SU-DHL-6 (cell line): ENCODE measurements around the gene RNF40.

ENCODE experiments used
- EZH2phosphoT487 ChIP-seq: fragments of 200-600 bp; sonication (generic), shearing (Covaris generic); conservative IDR thresholded peaks from 2 replicates; pipeline ENCODE4 v1.6.1; 2018; ENCODE audit warnings: mild to moderate bottlenecking, antibody characterized with exemption, low read length, moderate library complexity, mixed read lengths
- TF ChIP-seq, protein P1 (sequence below): fragments of 200-600 bp; sonication (generic); IDR thresholded peaks from one replicate; pipeline ENCODE4 v1.5.1; 2017; ENCODE audit warnings: antibody characterized with exemption, mild to moderate bottlenecking, low read length, moderate library complexity; ENCODE audit not compliant: insufficient read depth, poor library complexity, severe bottlenecking

DNA sequence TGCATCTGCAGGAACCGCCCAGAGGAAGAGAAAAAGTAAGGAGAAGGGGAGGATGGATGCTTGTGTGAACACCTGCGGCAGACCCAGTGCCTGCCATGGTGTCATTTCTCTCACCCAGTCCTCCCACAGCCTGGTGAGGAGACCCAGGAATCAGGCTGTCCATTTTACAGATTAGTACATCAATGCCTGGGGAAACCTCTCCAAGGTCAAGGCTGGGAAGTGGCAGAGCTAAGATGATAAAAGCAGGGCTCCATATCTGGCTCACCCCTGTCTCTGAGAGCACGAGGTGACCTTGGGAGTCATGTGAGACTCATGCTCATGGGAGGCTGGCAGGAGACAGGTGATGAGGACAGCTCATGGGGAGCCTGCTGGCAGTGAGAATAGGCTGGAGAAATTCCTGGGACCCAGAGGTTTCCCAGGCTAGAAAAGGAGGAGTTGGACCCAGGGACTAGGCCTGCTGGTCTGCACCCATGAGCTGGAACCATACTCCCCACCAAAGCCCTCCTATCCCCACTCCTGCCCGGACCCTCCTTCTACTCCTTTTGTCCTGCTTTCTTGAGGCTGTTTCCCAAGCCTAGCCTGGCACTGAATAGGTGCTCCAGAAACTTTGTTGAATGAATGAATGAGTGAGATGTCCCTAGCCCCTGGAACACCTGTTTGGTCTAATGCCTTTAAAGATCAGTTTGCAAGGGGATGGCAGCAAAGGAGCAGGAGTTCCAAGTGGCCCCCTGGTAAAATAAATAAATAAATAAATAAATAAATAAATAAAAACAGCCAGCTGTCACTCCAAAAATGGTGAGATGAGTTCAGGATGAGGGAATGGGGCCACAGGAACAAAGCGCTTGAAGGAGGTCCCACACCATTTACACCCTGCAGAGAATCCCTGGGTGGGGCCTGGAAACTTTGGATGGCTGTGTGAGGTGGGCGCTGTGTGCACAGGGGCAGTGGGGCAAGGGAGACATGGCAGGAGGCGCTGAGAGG is 23.3 kb downstream of the RNF40 start:
- TF ChIP-seq, protein P1, sequence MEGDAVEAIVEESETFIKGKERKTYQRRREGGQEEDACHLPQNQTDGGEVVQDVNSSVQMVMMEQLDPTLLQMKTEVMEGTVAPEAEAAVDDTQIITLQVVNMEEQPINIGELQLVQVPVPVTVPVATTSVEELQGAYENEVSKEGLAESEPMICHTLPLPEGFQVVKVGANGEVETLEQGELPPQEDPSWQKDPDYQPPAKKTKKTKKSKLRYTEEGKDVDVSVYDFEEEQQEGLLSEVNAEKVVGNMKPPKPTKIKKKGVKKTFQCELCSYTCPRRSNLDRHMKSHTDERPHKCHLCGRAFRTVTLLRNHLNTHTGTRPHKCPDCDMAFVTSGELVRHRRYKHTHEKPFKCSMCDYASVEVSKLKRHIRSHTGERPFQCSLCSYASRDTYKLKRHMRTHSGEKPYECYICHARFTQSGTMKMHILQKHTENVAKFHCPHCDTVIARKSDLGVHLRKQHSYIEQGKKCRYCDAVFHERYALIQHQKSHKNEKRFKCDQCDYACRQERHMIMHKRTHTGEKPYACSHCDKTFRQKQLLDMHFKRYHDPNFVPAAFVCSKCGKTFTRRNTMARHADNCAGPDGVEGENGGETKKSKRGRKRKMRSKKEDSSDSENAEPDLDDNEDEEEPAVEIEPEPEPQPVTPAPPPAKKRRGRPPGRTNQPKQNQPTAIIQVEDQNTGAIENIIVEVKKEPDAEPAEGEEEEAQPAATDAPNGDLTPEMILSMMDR, result no peak
- no peak for TF ChIP-seq EZH2phosphoT487
